H9 (cell line): ENCODE data around the gene APBB3. TPM values are rescaled to one million over a fixed set of nuclear protein-coding genes. Genes with fewer than 3 reads are reported as not detected.

Source experiments
- DNase-seq: peaks from one replicate; pipeline ENCODE4 v3.0.0-alpha.2; 2017
- H2AFZ ChIP-seq: one replicate; pipeline ENCODE4 v1.6.1; 2013; ENCODE audit warnings: mild to moderate bottlenecking, low read length, control low read depth, moderate library complexity
- H2AK5ac ChIP-seq: 2 replicates; pipeline ENCODE4 v1.6.1; 2013; ENCODE audit warnings: low read length, control low read depth, mixed read lengths; ENCODE audit not compliant: insufficient read length
- H2BK120ac ChIP-seq: one replicate; pipeline ENCODE4 v1.6.1; 2013; ENCODE audit warnings: low read depth, mild to moderate bottlenecking, low read length, control low read depth, inconsistent platforms; ENCODE audit not compliant: poor library complexity, severe bottlenecking
- H2BK12ac ChIP-seq: 2 replicates; pipeline ENCODE4 v1.6.1; 2013; ENCODE audit warnings: low read length, control low read depth, mixed read lengths, low read depth; ENCODE audit not compliant: insufficient read length
- H2BK15ac ChIP-seq: 2 replicates; pipeline ENCODE4 v1.6.1; 2013; ENCODE audit warnings: low read depth, low read length, control low read depth
- H2BK20ac ChIP-seq: one replicate; pipeline ENCODE4 v1.6.1; 2013; ENCODE audit warnings: low read depth, mild to moderate bottlenecking, low read length, control low read depth, inconsistent platforms; ENCODE audit not compliant: poor library complexity, severe bottlenecking
- H2BK5ac ChIP-seq: 2 replicates; pipeline ENCODE4 v1.6.1; 2013; ENCODE audit warnings: low read length, control low read depth, mixed read lengths; ENCODE audit not compliant: insufficient read length
- H3K14ac ChIP-seq: 2 replicates; pipeline ENCODE4 v1.6.1; 2013; ENCODE audit warnings: low read length, control low read depth; ENCODE audit not compliant: insufficient read depth
- H3K18ac ChIP-seq: 2 replicates; pipeline ENCODE4 v1.6.1; 2013; ENCODE audit warnings: low read depth, mild to moderate bottlenecking, mixed read lengths, low read length, control low read depth; ENCODE audit not compliant: insufficient read length
- H3K23ac ChIP-seq: 2 replicates; pipeline ENCODE4 v1.6.1; 2013; ENCODE audit warnings: low read length, control low read depth, mixed read lengths, low read depth; ENCODE audit not compliant: insufficient read length
- H3K23me2 ChIP-seq: 2 replicates; pipeline ENCODE4 v1.6.1; 2013; ENCODE audit warnings: low read depth, mild to moderate bottlenecking, mixed read lengths, low read length, control low read depth; ENCODE audit not compliant: insufficient read length, poor library complexity, severe bottlenecking
- H3K27ac ChIP-seq: 2 replicates; pipeline ENCODE4 v1.5.1; 2013; ENCODE audit warnings: low read length, control low read depth, mixed read lengths, low read depth; ENCODE audit not compliant: insufficient read length
- H3K27me3 ChIP-seq: 2 replicates; pipeline ENCODE4 v1.6.1; 2013; ENCODE audit warnings: low read length, control low read depth, inconsistent platforms; ENCODE audit not compliant: insufficient read depth
- H3K4ac ChIP-seq: 2 replicates; pipeline ENCODE4 v1.6.1; 2013; ENCODE audit warnings: low read depth, mild to moderate bottlenecking, control low read depth, inconsistent platforms, low read length, moderate library complexity
- H3K4me1 ChIP-seq: 2 replicates; pipeline ENCODE4 v1.6.1; 2013; ENCODE audit warnings: low read length, control low read depth, inconsistent platforms; ENCODE audit not compliant: insufficient read depth
- H3K4me2 ChIP-seq: 2 replicates; pipeline ENCODE4 v1.6.1; 2013; ENCODE audit warnings: low read length, control low read depth, mixed read lengths; ENCODE audit not compliant: insufficient read length, insufficient read depth
- H3K56ac ChIP-seq: 2 replicates; pipeline ENCODE4 v1.6.1; 2013; ENCODE audit warnings: low read depth, mild to moderate bottlenecking, mixed read lengths, low read length, control low read depth; ENCODE audit not compliant: insufficient read length
- H3K79me1 ChIP-seq: 2 replicates; pipeline ENCODE4 v1.6.1; 2013; ENCODE audit warnings: low read depth, mild to moderate bottlenecking, moderate library complexity, low read length, control low read depth, inconsistent platforms; ENCODE audit not compliant: insufficient read depth, poor library complexity, severe bottlenecking
- H3K79me2 ChIP-seq: 2 replicates; pipeline ENCODE4 v1.6.1; 2013; ENCODE audit warnings: low read length, control low read depth, inconsistent platforms; ENCODE audit not compliant: insufficient read depth
- H3K9ac ChIP-seq: 2 replicates; pipeline ENCODE4 v1.6.1; 2013; ENCODE audit warnings: low read length, control low read depth, mixed read lengths; ENCODE audit not compliant: insufficient read length; ENCODE audit errors: extremely low read depth
- H3K9me3 ChIP-seq: one replicate; pipeline ENCODE4 v1.6.1; 2013; ENCODE audit warnings: low read depth, low read length, inconsistent platforms; ENCODE audit not compliant: control insufficient read depth
- H3T11ph ChIP-seq: one replicate; pipeline ENCODE4 v1.6.1; 2013; ENCODE audit warnings: mild to moderate bottlenecking, low read length, control low read depth, inconsistent platforms
- H4K20me1 ChIP-seq: one replicate; pipeline ENCODE4 v1.6.1; 2013; ENCODE audit not compliant: control insufficient read depth, insufficient read length, insufficient read depth
- H4K5ac ChIP-seq: 2 replicates; pipeline ENCODE4 v1.6.1; 2013; ENCODE audit warnings: low read depth, mild to moderate bottlenecking, mixed read lengths, low read length, control low read depth; ENCODE audit not compliant: insufficient read length
- H4K8ac ChIP-seq: replicated peaks from 2 replicates; pipeline ENCODE4 v1.6.1; 2013; ENCODE audit warnings: low read length, control low read depth, mixed read lengths, low read depth; ENCODE audit not compliant: insufficient read length
- H4K91ac ChIP-seq: 2 replicates; pipeline ENCODE4 v1.6.1; 2013; ENCODE audit warnings: low read depth, mild to moderate bottlenecking, moderate library complexity, mixed read lengths, low read length, control low read depth; ENCODE audit not compliant: insufficient read length
- H3K27ac Mint-ChIP-seq, 3 experiments: 2 replicates in 2 of 3; 3 replicates in 1 of 3; pipeline ENCODE4 v1.8.0; 2020 to 2021; ENCODE audit warnings: mixed read lengths in 3 of 3, mild to moderate bottlenecking in 1 of 3, moderate library complexity in 1 of 3
- H3K27me3 Mint-ChIP-seq: 2 replicates; pipeline ENCODE4 v1.8.0; 2021; ENCODE audit warnings: low read depth, mild to moderate bottlenecking, moderate library complexity, mixed read lengths
- H3K36me3 Mint-ChIP-seq, 3 experiments: 2 replicates in 2 of 3; 3 replicates in 1 of 3; pipeline ENCODE4 v1.8.0; 2020 to 2021; ENCODE audit warnings: low read depth in 3 of 3, mixed read lengths in 3 of 3; ENCODE audit not compliant: insufficient read depth in 1 of 3
- H3K4me1 Mint-ChIP-seq, 2 experiments: 2 replicates each; pipeline ENCODE4 v1.8.0; 2020; ENCODE audit warnings: mixed read lengths in 2 of 2
- H3K4me3 Mint-ChIP-seq, 2 experiments: 2 replicates in 1 of 2; 3 replicates in 1 of 2; pipeline ENCODE4 v1.8.0; 2020 to 2021; ENCODE audit warnings: mild to moderate bottlenecking in 2 of 2, mixed read lengths in 2 of 2, moderate library complexity in 1 of 2
- H3K9me3 Mint-ChIP-seq, 2 experiments: 2 replicates in 1 of 2; 3 replicates in 1 of 2; pipeline ENCODE4 v1.8.0; 2020; ENCODE audit warnings: mild to moderate bottlenecking in 2 of 2, mixed read lengths in 2 of 2, moderate library complexity in 1 of 2
- WGBS: extraction: QIAGEN DNeasy Blood & Tissue Kit; methylation state at CpG from one replicate; pipeline ENCODE4 v1.1.7; 2013; ENCODE audit warnings: missing lambda C conversion rate, low lambda C conversion rate, mixed read lengths; ENCODE audit not compliant: insufficient read length; ENCODE audit errors: extremely low coverage; 5-methylcytosine and 5-hydroxymethylcytosine counted together
- total RNA-seq: library from RNA; stranded (reverse); gene quantifications from 2 replicates; pipeline ENCODE4 v1.2.1, GENCODE V29; 2021
- TF ChIP-seq, protein P1 (sequence below): fragments of 200-600 bp; sonication (generic); conservative IDR thresholded peaks from 3 replicates; pipeline ENCODE4 v1.8.0; 2021; ENCODE audit warnings: antibody characterized with exemption, mild to moderate bottlenecking

APBB3 gene
- total RNA-seq, 1 experiment from 2014 or later, result 23.8 TPM

DNA sequence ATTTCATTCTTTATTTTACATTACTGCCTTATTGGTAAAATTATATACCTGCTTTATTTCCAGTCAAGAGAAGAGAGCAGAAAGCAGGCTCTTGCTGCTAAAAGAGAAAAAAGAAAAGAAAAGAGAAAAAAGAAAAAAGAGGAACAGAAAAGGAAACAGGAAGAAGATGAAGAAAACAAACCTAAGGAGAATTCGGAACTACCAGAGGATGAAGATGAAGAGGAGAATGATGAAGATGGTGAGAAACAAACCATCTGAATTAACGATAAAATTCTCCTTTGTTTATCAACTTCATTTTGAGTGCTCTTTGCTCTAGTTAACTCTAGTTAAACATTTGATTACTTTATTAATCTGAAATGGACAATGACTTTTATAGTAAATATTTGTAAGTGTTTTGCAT, 40.4 kb downstream of the APBB3 start:
- no peak overlapping the region for H3K4me3 Mint-ChIP-seq

More for the DNA sequence above, 40.4 kb downstream of the APBB3 start:
- no peaks in the 10 kb centered on the region for H3K4me1 ChIP-seq
- H3T11ph ChIP-seq, result no peak overlapping the region
- no peak overlapping the region for H2BK12ac ChIP-seq
- no peak overlapping the region for H3K27ac ChIP-seq
- H2AFZ ChIP-seq, result no peak overlapping the region
- H3K79me1 ChIP-seq, result no peaks in the 10 kb centered on the region
- no peak overlapping the region for H3K9ac ChIP-seq
- H2BK20ac ChIP-seq, result no peak overlapping the region
- no peak overlapping the region for H3K14ac ChIP-seq
- no peak overlapping the region for H2BK15ac ChIP-seq
- H3K79me2 ChIP-seq, result no peaks in the 10 kb centered on the region
- no peaks in the 10 kb centered on the region for H3K9me3 ChIP-seq
- H2BK5ac ChIP-seq, result no peak overlapping the region
- H2BK120ac ChIP-seq, result no peak overlapping the region
- no peak for DNase-seq
- no CpG with 5 or more reads among the region's 2 CpGs for WGBS
- peaks cover 19 to 48% (median 38%) of the 10 kb centered on the region in 3 experiments for H3K36me3 Mint-ChIP-seq
- H3K4me2 ChIP-seq, result no peak overlapping the region
- TF ChIP-seq, protein P1, sequence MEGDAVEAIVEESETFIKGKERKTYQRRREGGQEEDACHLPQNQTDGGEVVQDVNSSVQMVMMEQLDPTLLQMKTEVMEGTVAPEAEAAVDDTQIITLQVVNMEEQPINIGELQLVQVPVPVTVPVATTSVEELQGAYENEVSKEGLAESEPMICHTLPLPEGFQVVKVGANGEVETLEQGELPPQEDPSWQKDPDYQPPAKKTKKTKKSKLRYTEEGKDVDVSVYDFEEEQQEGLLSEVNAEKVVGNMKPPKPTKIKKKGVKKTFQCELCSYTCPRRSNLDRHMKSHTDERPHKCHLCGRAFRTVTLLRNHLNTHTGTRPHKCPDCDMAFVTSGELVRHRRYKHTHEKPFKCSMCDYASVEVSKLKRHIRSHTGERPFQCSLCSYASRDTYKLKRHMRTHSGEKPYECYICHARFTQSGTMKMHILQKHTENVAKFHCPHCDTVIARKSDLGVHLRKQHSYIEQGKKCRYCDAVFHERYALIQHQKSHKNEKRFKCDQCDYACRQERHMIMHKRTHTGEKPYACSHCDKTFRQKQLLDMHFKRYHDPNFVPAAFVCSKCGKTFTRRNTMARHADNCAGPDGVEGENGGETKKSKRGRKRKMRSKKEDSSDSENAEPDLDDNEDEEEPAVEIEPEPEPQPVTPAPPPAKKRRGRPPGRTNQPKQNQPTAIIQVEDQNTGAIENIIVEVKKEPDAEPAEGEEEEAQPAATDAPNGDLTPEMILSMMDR, result no peak
- no peak overlapping the region for H3K56ac ChIP-seq
- H3K18ac ChIP-seq, result no peak overlapping the region
- H4K5ac ChIP-seq, result no peak overlapping the region
- H3K4ac ChIP-seq, result no peak overlapping the region
- H3K27me3 Mint-ChIP-seq, result no peaks in the 10 kb centered on the region
- H4K91ac ChIP-seq, result no peak overlapping the region
- no peaks in the 10 kb centered on the region; a peak in 1 of 5 replicates for H3K9me3 Mint-ChIP-seq
- no peaks in the 10 kb centered on the region for H3K27me3 ChIP-seq
- H3K4me1 Mint-ChIP-seq, result no peaks in the 10 kb centered on the region
- H3K23ac ChIP-seq, result no peak overlapping the region
- no peak overlapping the region for H4K8ac ChIP-seq
- H2AK5ac ChIP-seq, result no peak overlapping the region
- H3K23me2 ChIP-seq, result no peaks in the 10 kb centered on the region
- H3K27ac Mint-ChIP-seq, result peak overlapping the region in 1 of 3 experiments; percentile 85; a peak in 1 of 7 replicates
- H4K20me1 ChIP-seq, result no peaks in the 10 kb centered on the region
